ENCODE data around the gene SLC35E1. TPM values are rescaled to one million over a fixed set of nuclear protein-coding genes. Genes with fewer than 3 reads are reported as not detected.
"Not testable (repeated sequence)": the region's sequence is repeated elsewhere in the genome, so short reads cannot be mapped to it uniquely, and the experiment has no call there.

Gene SLC35E1
- total RNA-seq, 2 experiments from 2014 or later = 43.4 to 44.5 TPM

- POLR2A ChIA-PET = interaction anchor here (1.2 kb wide), 1 partner anchor 10 kb away, joined by 3 read pairs; no protein-coding TSS in a partner anchor
- Mint-ChIP-seq H3K4me1 (peaks cover 8% of the 10 kb centered on the region), H3K27ac (no peak overlapping the region), H3K36me3 (peaks cover 13% of the 10 kb centered on the region), H3K4me3 (no peak overlapping the region), H3K27me3 (no peaks in the 10 kb centered on the region), H3K9me3 (no peaks in the 10 kb centered on the region)
- ATAC-seq (ENCODE audit: low read depth) (no peak), DNase-seq (no peak)
Measured at GRCh38 chr19:16518483-16519229, 53.6 kb downstream of the SLC35E1 start.

- Mint-ChIP-seq H3K4me1 (peaks cover 8% of the 10 kb centered on the region), H3K4me3 (no peak overlapping the region), H3K27ac (no peak overlapping the region), H3K27me3 (no peaks in the 10 kb centered on the region), H3K36me3 (peaks cover 11% of the 10 kb centered on the region), H3K9me3 (no peaks in the 10 kb centered on the region)
- ATAC-seq (ENCODE audit: low read depth) (no peak), DNase-seq (no peak)
- POLR2A ChIA-PET = interaction anchor here (1.2 kb wide), 1 partner anchor 10 kb away, joined by 3 read pairs; no protein-coding TSS in a partner anchor
Measured at GRCh38 chr19:16518061-16518460, 54.2 kb downstream of the SLC35E1 start.

GRCh38 chr19:16516923-16517610, 55.1 kb downstream of the SLC35E1 start:
- no peaks in the 10 kb centered on the region for H3K9me3 Mint-ChIP-seq
- ATAC-seq (ENCODE audit: low read depth) (peak; percentile 19), DNase-seq (no peak)
- peaks cover 8% of the 10 kb centered on the region for H3K4me1 Mint-ChIP-seq
- POLR2A ChIA-PET = interaction anchor here (1.2 to 1.3 kb wide), 3 partner anchors 11 to 25 kb away, joined by 3 to 5 read pairs (median 4); partner anchors contain the start of gene CHERP
- H3K27ac Mint-ChIP-seq = peak overlapping the region; percentile 56
- no peak overlapping the region for H3K4me3 Mint-ChIP-seq
- no peaks in the 10 kb centered on the region for H3K27me3 Mint-ChIP-seq
- H3K36me3 Mint-ChIP-seq = peaks cover 6% of the 10 kb centered on the region

GRCh38 chr19:16516381-16516780, 55.8 kb downstream of the SLC35E1 start:
- POLR2A ChIA-PET = interaction anchor here (1.3 kb wide), 1 partner anchor 26 kb away, joined by 5 read pairs; the partner anchor contains the start of gene CHERP
- DNase-seq (no peak), ATAC-seq (ENCODE audit: low read depth) (no peak)
- no peak overlapping the region for H3K4me3 Mint-ChIP-seq
- no peak overlapping the region for H3K27ac Mint-ChIP-seq
- H3K4me1 Mint-ChIP-seq = peaks cover 8% of the 10 kb centered on the region
- no peaks in the 10 kb centered on the region for H3K9me3 Mint-ChIP-seq
- H3K27me3 Mint-ChIP-seq = no peaks in the 10 kb centered on the region
- H3K36me3 Mint-ChIP-seq = peaks cover 6% of the 10 kb centered on the region

- peaks cover 5% of the 10 kb centered on the region for H3K36me3 Mint-ChIP-seq
- POLR2A ChIA-PET = interaction anchor here (1.0 kb wide), 1 partner anchor 146 kb away, joined by 3 read pairs; the partner anchor contains the start of gene TMEM38A
- no peaks in the 10 kb centered on the region for H3K27me3 Mint-ChIP-seq
- no peak for ATAC-seq (ENCODE audit: low read depth)
- peaks cover 8% of the 10 kb centered on the region for H3K4me1 Mint-ChIP-seq
- no peaks in the 10 kb centered on the region for H3K9me3 Mint-ChIP-seq
- no peak overlapping the region for H3K27ac Mint-ChIP-seq
- DNase-seq = no peak
- H3K4me3 Mint-ChIP-seq = no peak overlapping the region
Measured at GRCh38 chr19:16514383-16515019, 57.7 kb downstream of the SLC35E1 start.

GRCh38 chr19:16512611-16513010, 59.6 kb downstream of the SLC35E1 start:
- H3K9me3 Mint-ChIP-seq; DNase-seq; H3K4me1 Mint-ChIP-seq; ATAC-seq (ENCODE audit: low read depth); H3K27me3 Mint-ChIP-seq; H3K4me3 Mint-ChIP-seq; H3K27ac Mint-ChIP-seq; H3K36me3 Mint-ChIP-seq; POLR2A ChIA-PET: not testable (repeated sequence)

GRCh38 chr19:16509141-16510061, 62.8 kb downstream of the SLC35E1 start:
- H3K36me3 Mint-ChIP-seq = peaks cover 1% of the 10 kb centered on the region
- POLR2A ChIA-PET = interaction anchor here (1.1 kb wide), 1 partner anchor 11 kb away, joined by 4 read pairs; no protein-coding TSS in a partner anchor

GRCh38 chr19:16508546-16508945, 63.7 kb downstream of the SLC35E1 start:
- ATAC-seq (ENCODE audit: low read depth) (no peak), DNase-seq (no peak)
- H3K27me3 Mint-ChIP-seq = no peaks in the 10 kb centered on the region
- peaks cover 2% of the 10 kb centered on the region for H3K36me3 Mint-ChIP-seq
- POLR2A ChIA-PET = no interaction called here
- no peaks in the 10 kb centered on the region for H3K4me1 Mint-ChIP-seq
- no peaks in the 10 kb centered on the region for H3K9me3 Mint-ChIP-seq
- no peak overlapping the region for H3K27ac Mint-ChIP-seq
- H3K4me3 Mint-ChIP-seq = no peak overlapping the region

More at GRCh38 chr19:16509141-16510061, 62.8 kb downstream of the SLC35E1 start:
- Mint-ChIP-seq H3K4me3 (no peak overlapping the region), H3K9me3 (no peaks in the 10 kb centered on the region), H3K4me1 (no peaks in the 10 kb centered on the region), H3K27ac (no peak overlapping the region), H3K27me3 (no peaks in the 10 kb centered on the region)
- ATAC-seq (ENCODE audit: low read depth) (no peak), DNase-seq (no peak)

- no peaks in the 10 kb centered on the region for H3K4me1 Mint-ChIP-seq
- POLR2A ChIA-PET = no interaction called here
- H3K4me3 Mint-ChIP-seq = no peak overlapping the region
- no peaks in the 10 kb centered on the region for H3K9me3 Mint-ChIP-seq
- H3K27me3 Mint-ChIP-seq = no peaks in the 10 kb centered on the region
- ATAC-seq (ENCODE audit: low read depth) = no peak
- no peak for DNase-seq
- H3K27ac Mint-ChIP-seq = no peak overlapping the region
- H3K36me3 Mint-ChIP-seq = peaks cover 2% of the 10 kb centered on the region
Measured at GRCh38 chr19:16506961-16507360, 65.3 kb downstream of the SLC35E1 start.

- H3K36me3 Mint-ChIP-seq; H3K27me3 Mint-ChIP-seq; H3K4me1 Mint-ChIP-seq; H3K9me3 Mint-ChIP-seq; H3K4me3 Mint-ChIP-seq; POLR2A ChIA-PET; DNase-seq; H3K27ac Mint-ChIP-seq; ATAC-seq (ENCODE audit: low read depth): not testable (repeated sequence)
Measured at GRCh38 chr19:16506161-16506560, 66.1 kb downstream of the SLC35E1 start.

GRCh38 chr19:16504271-16504670, 67.9 kb downstream of the SLC35E1 start:
- no peak for DNase-seq
- Mint-ChIP-seq H3K27ac (peak overlapping the region; percentile 34), H3K4me3 (no peak overlapping the region), H3K9me3 (no peaks in the 10 kb centered on the region), H3K36me3 (peaks cover 6% of the 10 kb centered on the region), H3K27me3 (no peaks in the 10 kb centered on the region), H3K4me1 (peaks cover 3% of the 10 kb centered on the region)
- POLR2A ChIA-PET = interaction anchor here (0.7 kb wide), 1 partner anchor 11 kb away, joined by 4 read pairs; no protein-coding TSS in a partner anchor
- no peak for ATAC-seq (ENCODE audit: low read depth)
